GM12878 (cell line): Measurements from ENCODE around the gene SLC2A2. TPM values are rescaled to one million over a fixed set of nuclear protein-coding genes. Genes with fewer than 3 reads are reported as not detected.

Experiments
- ATAC-seq: fragments of 200-7000 bp; cut with Tn5 transposase; 3 replicates; pipeline ENCODE4 v1.9.1; 2020; ENCODE audit warnings: mild to moderate bottlenecking, moderate library complexity
- BruUV-seq: library from RNA; stranded (reverse); fragments of 400-500 nt; replicated peaks from 2 replicates; lab custom pipeline; 2021; lab: Mats Ljungman, UMichigan
- CTCF ChIA-PET: fragments of 300-600 bp; sonication (Branson Sonifier 250); formaldehyde crosslinking; extraction: SDS; loops from one replicate; lab custom pipeline; 2021; ENCODE audit warnings: inconsistent platforms; lab: Yijun Ruan, JAX
- POLR2A ChIA-PET: fragments of 350-600 bp; formaldehyde crosslinking; extraction: SDS; loops from one replicate; lab custom pipeline; 2021; ENCODE audit warnings: inconsistent platforms; lab: Charles Lee
- RAD21 ChIA-PET: fragments of 300-600 bp; sonication (Branson Sonifier 250); formaldehyde crosslinking; loops from one replicate; lab custom pipeline; 2023; ENCODE audit warnings: antibody characterized with exemption; ENCODE audit not compliant: unreplicated experiment; lab: Charles Lee
- SMC1A ChIA-PET: fragments of 300-600 bp; sonication (Branson Sonifier 250); formaldehyde crosslinking; loops from one replicate; lab custom pipeline; 2023; ENCODE audit not compliant: unreplicated experiment, uncharacterized antibody; lab: Charles Lee
- DNase-seq: peaks from one replicate; pipeline ENCODE4 v3.0.0-alpha.2; 2011; ENCODE audit warnings: low read depth, low spot score
- FAIRE-seq: peaks from 3 replicates; lab custom pipeline; 2011; peaks lifted over from hg19 to GRCh38; lab: Jason Lieb, UNC
- H2AFZ ChIP-seq: 2 replicates; pipeline ENCODE4 v1.6.0; 2011; ENCODE audit warnings: low read depth, low read length, control low read depth; ENCODE audit not compliant: control insufficient read depth
- H3K27ac ChIP-seq: 2 replicates; pipeline ENCODE4 v1.5.1; 2011; ENCODE audit warnings: control low read depth; ENCODE audit not compliant: control insufficient read depth, insufficient read depth
- H3K27me3 ChIP-seq, 2 experiments: replicated peaks in 1 of 2; 2 replicates each; pipeline versions ENCODE4 v1.6.0 to v1.6.1; 2011; ENCODE audit warnings: low read length in 1 of 2; ENCODE audit not compliant: control insufficient read depth in 2 of 2, insufficient read depth in 2 of 2
- H3K36me3 ChIP-seq, 2 experiments: 2 replicates each; pipeline ENCODE4 v1.5.1; 2011; ENCODE audit warnings: low read length in 1 of 2; ENCODE audit not compliant: control insufficient read depth in 2 of 2, insufficient read depth in 2 of 2
- H3K4me1 ChIP-seq: 2 replicates; pipeline ENCODE4 v1.6.1; 2011; ENCODE audit warnings: mild to moderate bottlenecking, low read length, moderate library complexity, mixed read lengths; ENCODE audit not compliant: control insufficient read depth, insufficient read depth
- H3K4me2 ChIP-seq: 2 replicates; pipeline ENCODE4 v1.6.0; 2011; ENCODE audit warnings: control low read depth; ENCODE audit not compliant: control insufficient read depth, insufficient read depth
- H3K4me3 ChIP-seq: fragments of 200-600 bp; sonication (generic); 2 replicates; pipeline ENCODE4 v1.5.1; 2016
- H3K79me2 ChIP-seq: 2 replicates; pipeline ENCODE4 v1.6.0; 2011; ENCODE audit warnings: low read length; ENCODE audit not compliant: control insufficient read depth, insufficient read depth
- H3K9ac ChIP-seq: 2 replicates; pipeline ENCODE4 v1.8.0; 2011; ENCODE audit warnings: low read length, control low read depth, mixed read lengths; ENCODE audit not compliant: control insufficient read depth, insufficient read depth
- H3K9me3 ChIP-seq: replicated peaks from 3 replicates; pipeline ENCODE4 v1.5.1; 2011; ENCODE audit warnings: mild to moderate bottlenecking, low read length; ENCODE audit not compliant: control insufficient read depth, insufficient read depth
- H4K20me1 ChIP-seq: 2 replicates; pipeline ENCODE4 v1.6.0; 2011; ENCODE audit not compliant: control insufficient read depth, insufficient read depth
- BACH1 ChIP-seq: fragments of 450-650 bp; IDR thresholded peaks from 2 replicates; pipeline ENCODE4 v1.6.1; 2017; ENCODE audit warnings: mild to moderate bottlenecking, borderline replicate concordance
- BCLAF1 ChIP-seq: fragments of 450-650 bp; IDR thresholded peaks from 2 replicates; pipeline ENCODE4 v1.6.1; 2017; ENCODE audit warnings: antibody characterized with exemption, mild to moderate bottlenecking, moderate library complexity
- DPF2 ChIP-seq: fragments of 450-650 bp; IDR thresholded peaks from 2 replicates; pipeline ENCODE4 v1.6.1; 2017; ENCODE audit warnings: mild to moderate bottlenecking
- FOXM1 ChIP-seq: IDR thresholded peaks from 2 replicates; pipeline ENCODE4 v1.6.1; 2012; ENCODE audit warnings: low read depth, mild to moderate bottlenecking, inconsistent platforms, low read length, moderate library complexity
- GABPA ChIP-seq: IDR thresholded peaks from 2 replicates; pipeline ENCODE4 v1.6.1; 2014; ENCODE audit warnings: antibody characterized with exemption, low read depth, mild to moderate bottlenecking, inconsistent platforms
- JUNB ChIP-seq: IDR thresholded peaks from 2 replicates; pipeline ENCODE4 v1.6.1; 2016; ENCODE audit warnings: antibody characterized with exemption, mild to moderate bottlenecking
- SMARCA5 ChIP-seq: fragments of 450-650 bp; IDR thresholded peaks from 2 replicates; pipeline ENCODE4 v1.6.1; 2017; ENCODE audit warnings: mild to moderate bottlenecking
- SREBF2 ChIP-seq: IDR thresholded peaks from 2 replicates; pipeline ENCODE4 v1.6.1; 2012; ENCODE audit warnings: mild to moderate bottlenecking, low read length
- SRF ChIP-seq, 2 experiments: IDR thresholded peaks; 2 replicates each; pipeline ENCODE4 v1.6.1; 2011; ENCODE audit warnings: low read depth in 2 of 2, low read length in 2 of 2, mild to moderate bottlenecking in 1 of 2, moderate library complexity in 1 of 2
- ZBTB11 ChIP-seq: fragments of 450-650 bp; formaldehyde crosslinking; IDR thresholded peaks from 2 replicates; pipeline ENCODE4 v1.5.0; 2022; ENCODE audit warnings: mild to moderate bottlenecking, missing genetic modification characterization
- ZNF24 ChIP-seq: fragments of 450-650 bp; IDR thresholded peaks from 2 replicates; pipeline ENCODE4 v1.6.1; 2017; ENCODE audit warnings: antibody characterized with exemption, mild to moderate bottlenecking
- WGBS: methylation state at CpG from one replicate; pipeline ENCODE4 v1.1.6; 2016; ENCODE audit warnings: low lambda C conversion rate; ENCODE audit not compliant: insufficient replicate concordance, insufficient coverage; ENCODE audit errors: missing lambda C conversion rate; 5-methylcytosine and 5-hydroxymethylcytosine counted together
- in situ Hi-C: fragments of 300-500 bp; cut with MboI; formaldehyde crosslinking; loops from 9 replicates; pipeline ENCODE4 v1.14.3; 2018; ENCODE audit warnings: mixed read lengths
- intact Hi-C: fragments of 100-400 bp; cut with micrococcal nuclease; formaldehyde crosslinking; loops from one replicate; pipeline ENCODE4 v1.14.2; 2022; ENCODE audit not compliant: unreplicated experiment
- polyA plus RNA-seq, 11 experiments: library from polyadenylated mRNA; depleted of rRNA in 4 of 11; unstranded in 6 of 11; stranded (reverse) in 5 of 11; fragments of >200 nt; fragmentation: Nextera tagmentation in 4 of 11; fragmentation: Illumina TruSeq in 1 of 11; extraction: Ambion mirVana in 4 of 11; extraction: Trizol in 1 of 11; gene quantifications; 1 replicate in 1 of 11; 2 replicates in 10 of 11; pipeline versions ENCODE4 v1.2.1 to v1.2.3, GENCODE V29; 2011 to 2016; ENCODE audit warnings: inconsistent platforms in 2 of 11, missing spikeins in 2 of 11, low read depth in 1 of 11
- total RNA-seq, 4 experiments: library from RNA; depleted of rRNA in 3 of 4; stranded (reverse); fragments of >200 nt in 3 of 4; fragmentation: Illumina TruSeq in 1 of 4; extraction: Trizol in 1 of 4; gene quantifications; 2 replicates each; pipeline versions ENCODE4 v1.2.1 to v1.2.3, GENCODE V29; 2013 to 2021
- TF ChIP-seq, protein P1 (sequence below): fragments of 450-650 bp; IDR thresholded peaks from 2 replicates; pipeline ENCODE4 v1.6.1; 2016; ENCODE audit warnings: mild to moderate bottlenecking
- TF ChIP-seq, protein P2 (sequence below): fragments of 450-650 bp; IDR thresholded peaks from 2 replicates; pipeline ENCODE4 v1.6.1; 2017; ENCODE audit warnings: mild to moderate bottlenecking, moderate library complexity

SLC2A2 gene
- total and polyA plus RNA-seq, 10 of the 15 experiments (the other 5 are each of a cell fraction or from before 2014, with no cell fraction given), result 0.04 to 0.10 (median 0.04) TPM; not detected in 7

- TF ChIP-seq SREBF2, result no peak
- TF ChIP-seq SMARCA5, result no peak
- no peak for TF ChIP-seq ZNF24
Measured at GRCh38 chr3:171065732-171066131, 39.2 kb upstream of the SLC2A2 start (continued).

DNA sequence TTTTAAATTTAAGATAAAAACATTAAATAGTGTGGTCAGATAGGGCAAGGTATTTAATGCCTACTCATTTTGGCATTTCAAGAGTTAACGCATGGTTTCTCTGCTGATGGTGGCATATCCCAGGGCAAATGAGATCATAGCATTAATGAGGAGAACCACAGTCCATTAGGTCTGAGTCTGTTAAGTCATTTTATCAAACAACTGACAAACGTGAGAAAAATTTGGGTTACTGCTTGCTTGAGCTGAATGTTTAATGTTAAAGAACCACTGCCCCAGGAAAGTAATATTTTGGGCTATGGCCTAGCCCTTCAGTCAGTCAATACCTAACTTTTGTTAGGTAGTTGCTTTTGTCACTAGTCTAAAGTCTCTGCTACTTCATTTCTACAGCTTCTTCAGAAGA is 37.9 kb upstream of the SLC2A2 start:
- no peaks in the 10 kb centered on the region for H3K9me3 ChIP-seq
- H3K27me3 ChIP-seq, result no peaks in the 10 kb centered on the region
- ChIA-PET SMC1A (no interaction called here), POLR2A (no interaction called here), RAD21 (no interaction called here), CTCF (interaction anchor here (0.6 kb wide), 1 partner anchor 79 kb away, joined by 3 read pairs; no protein-coding TSS in a partner anchor)
- peaks cover 2 to 28% of the 10 kb centered on the region in 2 experiments; a peak in 3 of 4 replicates for H3K36me3 ChIP-seq
- H3K9ac ChIP-seq, result no peak overlapping the region
- FAIRE-seq, result no peak
- WGBS, result 64% methylated on average over 2 of the region's 2 CpGs
- H2AFZ ChIP-seq, result no peak overlapping the region
- H3K4me1 ChIP-seq, result no peaks in the 10 kb centered on the region
- BruUV-seq, result no TSS peak
- H4K20me1 ChIP-seq, result no peaks in the 10 kb centered on the region
- H3K27ac ChIP-seq, result no peak overlapping the region
- no peak for DNase-seq
- H3K4me3 ChIP-seq, result no peak overlapping the region
- no peak for ATAC-seq
- in situ Hi-C loops (no loop called here), intact Hi-C loops (no loop called here)
- H3K4me2 ChIP-seq, result no peak overlapping the region
- H3K79me2 ChIP-seq, result no peaks in the 10 kb centered on the region
- no peak for TF ChIP-seq FOXM1
- TF ChIP-seq, protein P1, sequence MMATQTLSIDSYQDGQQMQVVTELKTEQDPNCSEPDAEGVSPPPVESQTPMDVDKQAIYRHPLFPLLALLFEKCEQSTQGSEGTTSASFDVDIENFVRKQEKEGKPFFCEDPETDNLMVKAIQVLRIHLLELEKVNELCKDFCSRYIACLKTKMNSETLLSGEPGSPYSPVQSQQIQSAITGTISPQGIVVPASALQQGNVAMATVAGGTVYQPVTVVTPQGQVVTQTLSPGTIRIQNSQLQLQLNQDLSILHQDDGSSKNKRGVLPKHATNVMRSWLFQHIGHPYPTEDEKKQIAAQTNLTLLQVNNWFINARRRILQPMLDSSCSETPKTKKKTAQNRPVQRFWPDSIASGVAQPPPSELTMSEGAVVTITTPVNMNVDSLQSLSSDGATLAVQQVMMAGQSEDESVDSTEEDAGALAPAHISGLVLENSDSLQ, result no peak
- no peak for TF ChIP-seq GABPA
- no peak for TF ChIP-seq JUNB
- no peak for TF ChIP-seq BACH1
- no peak for TF ChIP-seq BCLAF1
- no peak for TF ChIP-seq ZBTB11
- TF ChIP-seq DPF2, result no peak
- TF ChIP-seq SRF (IDR thresholded peaks at IDR 0.05; ENCODE audit: low read depth in 2 of 2, low read length in 2 of 2), result no peak
- TF ChIP-seq, protein P2, sequence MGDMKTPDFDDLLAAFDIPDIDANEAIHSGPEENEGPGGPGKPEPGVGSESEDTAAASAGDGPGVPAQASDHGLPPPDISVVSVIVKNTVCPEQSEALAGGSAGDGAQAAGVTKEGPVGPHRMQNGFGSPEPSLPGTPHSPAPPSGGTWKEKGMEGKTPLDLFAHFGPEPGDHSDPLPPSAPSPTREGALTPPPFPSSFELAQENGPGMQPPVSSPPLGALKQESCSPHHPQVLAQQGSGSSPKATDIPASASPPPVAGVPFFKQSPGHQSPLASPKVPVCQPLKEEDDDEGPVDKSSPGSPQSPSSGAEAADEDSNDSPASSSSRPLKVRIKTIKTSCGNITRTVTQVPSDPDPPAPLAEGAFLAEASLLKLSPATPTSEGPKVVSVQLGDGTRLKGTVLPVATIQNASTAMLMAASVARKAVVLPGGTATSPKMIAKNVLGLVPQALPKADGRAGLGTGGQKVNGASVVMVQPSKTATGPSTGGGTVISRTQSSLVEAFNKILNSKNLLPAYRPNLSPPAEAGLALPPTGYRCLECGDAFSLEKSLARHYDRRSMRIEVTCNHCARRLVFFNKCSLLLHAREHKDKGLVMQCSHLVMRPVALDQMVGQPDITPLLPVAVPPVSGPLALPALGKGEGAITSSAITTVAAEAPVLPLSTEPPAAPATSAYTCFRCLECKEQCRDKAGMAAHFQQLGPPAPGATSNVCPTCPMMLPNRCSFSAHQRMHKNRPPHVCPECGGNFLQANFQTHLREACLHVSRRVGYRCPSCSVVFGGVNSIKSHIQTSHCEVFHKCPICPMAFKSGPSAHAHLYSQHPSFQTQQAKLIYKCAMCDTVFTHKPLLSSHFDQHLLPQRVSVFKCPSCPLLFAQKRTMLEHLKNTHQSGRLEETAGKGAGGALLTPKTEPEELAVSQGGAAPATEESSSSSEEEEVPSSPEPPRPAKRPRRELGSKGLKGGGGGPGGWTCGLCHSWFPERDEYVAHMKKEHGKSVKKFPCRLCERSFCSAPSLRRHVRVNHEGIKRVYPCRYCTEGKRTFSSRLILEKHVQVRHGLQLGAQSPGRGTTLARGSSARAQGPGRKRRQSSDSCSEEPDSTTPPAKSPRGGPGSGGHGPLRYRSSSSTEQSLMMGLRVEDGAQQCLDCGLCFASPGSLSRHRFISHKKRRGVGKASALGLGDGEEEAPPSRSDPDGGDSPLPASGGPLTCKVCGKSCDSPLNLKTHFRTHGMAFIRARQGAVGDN, result no peak
